Measurements from ENCODE around the gene SPEF1.

DNA sequence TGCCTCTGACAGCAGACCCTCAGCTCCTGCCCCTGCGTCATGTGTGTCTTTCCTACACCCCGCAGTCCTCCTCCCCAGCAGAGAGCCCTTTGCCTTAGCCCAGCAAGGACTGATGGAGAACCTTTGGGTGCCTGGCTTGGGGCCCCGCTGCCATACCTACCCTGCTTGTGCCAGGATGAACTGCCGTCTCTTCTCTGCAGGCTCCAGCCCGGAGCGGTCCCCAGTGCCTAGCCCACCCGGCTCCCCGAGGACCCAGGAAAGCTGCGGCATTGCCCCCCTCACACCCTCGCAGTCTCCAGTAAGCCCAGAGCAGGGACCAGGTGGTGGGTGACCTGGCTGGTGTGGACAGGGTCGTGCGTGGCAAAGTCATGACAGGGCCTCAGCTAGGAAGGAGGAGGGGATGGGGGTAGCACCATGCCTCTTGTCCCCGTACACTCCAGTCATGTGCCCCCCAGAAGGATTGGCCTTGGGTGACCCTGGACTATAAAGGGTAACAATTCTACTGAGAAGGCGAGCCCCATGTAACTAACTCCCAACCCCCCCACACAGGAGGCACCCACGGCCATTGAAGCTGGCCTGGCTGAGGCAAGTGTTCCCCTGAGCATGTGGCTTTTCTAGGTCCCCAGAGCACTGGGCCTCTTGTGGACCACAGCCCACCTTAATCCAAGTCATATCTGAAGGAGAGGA, 40.5 kb downstream of the SPEF1 start:
- TF ChIP-seq POLR2A (IDR thresholded peaks at IDR 0.05) (no peak), CTCF (IDR thresholded peaks at IDR 0.05) (no peak), EP300 (IDR thresholded peaks at IDR 0.05) (no peak)

All from tibial nerve (tissue), 4 donors.